HPDE6-E6E7 (cell line): ENCODE results near the gene FAT1.
A peak's percentile ranks its signal among the peaks of the same experiment; 100 is the strongest.

Experiments
- DNase-seq: peaks from one replicate; pipeline ENCODE4 v3.0.0; 2011; ENCODE audit warnings: missing footprints; ENCODE audit errors: extremely low spot score

The FAT1 gene

DNA sequence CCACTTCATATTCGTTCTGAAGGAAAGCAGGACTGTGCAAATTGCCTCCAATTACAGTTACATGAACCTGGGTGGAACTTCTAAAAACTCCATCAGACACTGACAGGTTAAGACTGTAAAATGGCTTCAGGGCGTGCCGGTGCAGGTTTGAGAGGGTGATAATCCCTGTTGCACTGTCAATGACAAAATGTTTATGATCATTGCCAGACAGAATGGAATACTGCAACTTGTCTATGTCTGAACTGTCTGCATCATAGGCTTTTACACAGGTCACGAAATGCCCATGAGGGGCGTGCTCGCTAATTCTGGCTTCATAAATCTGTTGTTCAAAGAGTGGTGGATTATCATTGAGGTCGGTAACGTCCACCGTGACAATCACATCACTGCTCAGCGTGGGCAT lies 104.6 kb downstream of the FAT1 start:
- no peak for DNase-seq

DNA sequence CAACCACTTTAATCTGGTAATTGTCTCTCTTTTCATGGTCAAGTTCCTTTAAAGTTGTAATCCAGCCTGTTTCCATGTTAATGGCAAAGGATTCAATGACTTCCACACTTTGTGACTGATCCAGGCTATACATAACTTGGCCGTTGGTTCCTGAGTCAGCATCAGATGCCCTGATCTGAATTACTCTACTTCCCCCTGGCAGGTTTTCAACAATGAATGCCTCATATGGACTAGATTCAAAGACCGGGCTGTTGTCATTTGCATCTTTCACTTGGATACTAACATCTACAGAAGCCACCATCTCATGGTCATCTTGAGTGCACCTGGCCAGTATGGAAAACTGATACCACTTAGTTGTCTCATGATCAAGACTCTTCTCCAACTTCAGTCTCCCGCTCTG lies 105.7 kb downstream of the FAT1 start:
- DNase-seq = no peak

GRCh38 chr4:186607490-186607889 lies 116.2 kb downstream of the FAT1 start:
- no peak for DNase-seq

DNA sequence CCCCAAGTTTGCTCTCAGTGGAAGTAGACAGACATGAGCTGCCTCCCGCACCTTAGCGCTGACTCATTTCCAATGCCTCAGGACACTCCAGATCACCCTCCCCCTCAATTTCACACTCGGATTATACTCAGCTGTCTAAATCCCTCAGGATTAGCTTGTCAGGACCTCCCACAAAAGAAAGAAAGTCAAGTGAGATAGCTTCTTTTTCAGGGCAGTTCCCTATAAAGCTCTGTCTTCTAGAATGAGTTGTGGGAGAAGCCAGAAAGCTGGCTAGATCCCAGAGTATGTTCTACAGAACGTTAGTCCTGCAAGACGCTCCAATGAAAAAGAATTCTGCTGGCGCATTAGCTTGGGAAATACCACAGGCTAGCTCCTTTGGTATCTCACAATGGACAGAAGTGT lies 117.1 kb downstream of the FAT1 start:
- peak; percentile 65 for DNase-seq

GRCh38 chr4:186605261-186605865 lies 118.3 kb downstream of the FAT1 start:
- no peak for DNase-seq

GRCh38 chr4:186604124-186604807 lies 119.4 kb downstream of the FAT1 start:
- DNase-seq = no peak

DNA sequence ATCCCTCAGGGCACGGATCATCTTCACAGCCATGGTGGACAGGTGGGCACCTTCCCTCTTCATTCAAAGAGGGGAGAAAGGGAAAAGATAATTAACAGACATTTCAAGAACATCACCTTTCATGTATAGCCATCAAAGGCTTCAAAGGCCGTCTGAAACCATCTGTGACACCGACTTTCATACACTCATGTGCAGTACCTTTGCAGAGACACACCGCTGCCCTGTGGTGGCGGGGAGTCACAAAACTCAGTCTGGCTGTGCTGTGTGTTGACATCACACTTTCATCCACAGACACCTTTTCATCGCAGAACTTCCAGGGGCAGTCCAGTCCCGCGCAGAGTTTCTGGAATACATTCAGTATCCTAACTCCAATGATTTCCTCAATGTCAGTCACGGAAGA lies 120.7 kb downstream of the FAT1 start:
- no peak for DNase-seq

DNA sequence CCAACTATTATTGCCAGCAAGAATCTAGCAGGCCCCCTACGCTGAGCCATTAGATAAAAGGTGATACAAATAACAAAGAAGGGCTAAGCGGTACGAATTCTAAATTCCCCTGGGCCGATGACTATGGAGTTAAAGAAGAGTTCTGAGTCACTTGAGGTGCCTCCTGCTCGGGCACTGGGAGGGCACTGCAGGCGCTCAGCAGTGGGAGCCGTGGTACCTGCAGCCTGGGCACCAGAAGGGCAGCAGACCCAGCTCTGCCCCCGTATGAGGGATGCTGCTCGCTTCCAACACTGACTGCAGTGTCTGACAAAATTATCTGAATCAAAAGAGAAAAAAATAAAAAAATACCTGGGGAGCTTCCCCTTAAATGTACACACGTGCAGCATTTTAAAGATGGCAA lies 124.2 kb downstream of the FAT1 start:
- no peak for DNase-seq

DNA sequence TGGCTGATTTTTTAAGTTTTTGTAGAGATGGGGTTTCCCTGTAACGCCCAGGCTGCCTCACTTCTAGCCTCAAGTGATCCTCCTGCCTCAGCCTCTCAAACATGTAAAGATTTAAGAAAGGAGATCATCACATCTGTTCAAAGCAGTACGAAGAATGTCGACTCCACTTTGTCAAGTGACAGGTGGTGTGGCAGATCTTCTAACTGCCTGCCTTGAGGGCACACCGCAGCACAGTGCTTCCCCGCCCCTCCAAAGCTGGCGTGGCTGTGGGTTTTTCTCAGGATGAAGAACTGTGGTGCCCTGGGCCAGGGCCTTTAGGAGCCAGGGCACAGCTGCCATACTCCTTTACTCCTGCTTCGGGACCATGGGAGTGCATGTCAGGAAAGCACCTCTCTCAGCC lies 125.0 kb downstream of the FAT1 start:
- no peak for DNase-seq

DNA sequence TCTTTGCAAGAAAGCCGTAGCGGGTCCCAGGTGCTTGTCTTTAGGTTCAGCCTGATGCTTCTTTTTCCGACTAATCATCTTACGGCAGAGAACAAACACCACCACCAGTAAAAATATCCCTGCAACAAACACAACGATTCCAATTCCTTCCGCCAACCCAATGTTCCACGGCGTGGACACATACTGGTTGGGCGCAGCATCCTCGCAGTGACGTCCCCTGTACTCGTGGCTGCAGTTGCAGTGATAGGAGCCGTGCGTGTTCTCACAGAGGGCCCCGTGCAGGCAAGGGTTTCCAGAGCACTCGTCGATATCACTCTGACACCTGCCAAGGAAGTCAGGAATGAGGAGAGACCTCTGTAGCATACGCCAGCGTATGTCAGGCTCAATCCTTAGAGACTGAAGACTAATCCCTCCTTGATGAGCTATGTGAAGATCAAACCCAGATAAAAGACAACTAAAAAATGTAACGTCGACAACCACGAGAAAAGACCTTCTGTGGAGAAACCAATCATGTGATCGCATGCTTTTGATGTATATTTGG lies 126.7 kb downstream of the FAT1 start:
- no peak for DNase-seq

- DNase-seq = no peak
Observed at GRCh38 chr4:186596346-186596745, 127.3 kb downstream of the FAT1 start.

DNA sequence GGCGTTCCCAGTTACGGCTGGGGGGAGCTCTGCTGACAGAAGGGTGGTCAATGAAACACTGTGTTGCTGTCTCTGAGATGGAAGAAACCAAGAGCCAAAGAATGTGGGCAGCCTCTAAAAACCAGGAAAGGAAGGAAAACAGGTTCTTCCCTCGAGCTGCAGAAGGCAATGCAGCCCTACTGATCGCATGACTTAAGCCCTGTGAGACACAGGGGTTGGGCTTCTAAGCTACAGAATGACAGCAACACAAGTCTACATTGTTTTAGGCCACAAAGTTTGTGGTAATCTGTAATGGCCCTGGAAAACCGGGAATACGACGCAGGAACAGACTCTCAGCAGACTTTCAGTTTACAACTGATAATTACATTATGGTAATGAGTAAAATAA lies 130.1 kb downstream of the FAT1 start:
- no peak for DNase-seq

DNA sequence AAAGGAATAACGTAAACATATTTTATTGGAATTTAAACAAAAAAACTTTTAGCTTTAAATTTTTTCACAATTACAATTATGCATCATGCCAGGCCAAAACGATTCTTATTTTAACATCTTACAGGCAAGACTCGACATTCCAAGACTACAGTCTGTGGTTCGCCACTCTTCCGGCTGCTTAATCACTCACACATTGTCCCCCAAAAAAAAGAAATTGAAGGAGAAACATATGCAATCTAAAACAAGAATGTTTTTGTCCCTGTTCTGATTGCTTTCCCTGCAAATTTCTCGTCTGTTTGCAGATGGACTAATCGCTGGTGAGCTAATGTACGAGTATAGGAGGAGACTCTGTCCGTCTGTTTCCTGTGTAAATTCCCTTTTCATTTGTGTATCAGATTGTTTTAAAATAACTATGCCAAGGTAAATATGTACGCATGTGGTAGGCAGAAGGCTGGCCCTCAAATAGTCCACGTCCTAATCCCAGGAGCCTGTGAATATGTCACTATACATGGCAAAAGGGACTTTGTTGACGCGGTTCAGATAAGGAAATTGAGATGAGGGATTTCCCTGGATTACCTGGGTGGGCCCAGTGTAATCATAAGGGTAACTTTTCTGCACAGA lies 130.6 kb downstream of the FAT1 start:
- no peak for DNase-seq

GRCh38 chr4:186592445-186592844 lies 131.2 kb downstream of the FAT1 start:
- no peak for DNase-seq

DNA sequence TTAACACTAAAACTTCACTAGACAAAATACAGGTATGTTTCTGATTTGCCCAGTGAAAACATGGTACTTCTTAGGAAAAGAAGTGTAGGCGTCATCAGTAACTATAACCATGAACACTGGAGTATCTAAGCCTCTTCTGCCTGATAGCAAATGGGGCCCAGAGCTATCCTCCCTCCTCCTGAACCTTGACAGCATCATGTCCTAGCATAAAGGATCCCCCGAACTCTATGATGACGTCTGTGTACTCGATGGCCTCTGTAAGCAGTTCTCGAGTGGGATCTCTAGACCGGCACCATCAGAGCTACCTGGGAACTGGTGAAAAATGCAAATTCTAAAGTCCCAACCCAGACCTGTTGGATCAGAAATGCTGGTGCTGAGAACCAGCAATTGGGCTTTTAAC lies 132.0 kb downstream of the FAT1 start:
- DNase-seq = no peak

- no peak for DNase-seq
Observed at GRCh38 chr4:186588503-186588902, 135.2 kb downstream of the FAT1 start.

DNA sequence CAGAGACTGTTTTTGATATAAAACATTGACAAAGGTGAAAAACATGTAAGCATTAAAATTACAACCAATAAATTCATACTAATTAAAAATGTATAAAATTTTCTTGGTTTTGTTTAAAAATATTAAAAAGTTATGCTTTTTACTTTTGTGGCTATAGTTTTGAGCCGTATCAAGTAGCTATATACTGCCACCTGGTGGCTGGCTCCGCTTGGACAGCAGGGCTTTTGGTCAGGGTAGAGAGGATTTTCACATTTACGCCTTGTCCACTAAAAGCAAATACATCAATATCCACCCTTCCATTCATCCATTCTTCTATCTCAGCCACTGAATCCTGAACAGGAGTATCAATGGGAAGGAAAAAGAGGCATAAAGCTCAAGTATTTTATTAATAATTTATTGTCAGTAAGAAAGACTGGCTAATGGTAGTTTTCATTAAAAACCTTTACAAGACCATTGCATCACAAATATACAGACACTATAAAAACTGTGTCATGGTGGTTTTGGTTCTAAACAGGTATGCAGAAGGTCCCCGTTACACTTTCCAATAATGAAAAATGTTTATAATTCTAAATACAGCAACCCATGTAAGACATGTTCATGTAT lies 136.1 kb downstream of the FAT1 start:
- peak; percentile 52 for DNase-seq

GRCh38 chr4:186586205-186586604 lies 137.5 kb downstream of the FAT1 start:
- DNase-seq = no peak

GRCh38 chr4:186584912-186585311 lies 138.7 kb downstream of the FAT1 start:
- no peak for DNase-seq

GRCh38 chr4:186581421-186581820 lies 142.2 kb downstream of the FAT1 start:
- no peak for DNase-seq

DNA sequence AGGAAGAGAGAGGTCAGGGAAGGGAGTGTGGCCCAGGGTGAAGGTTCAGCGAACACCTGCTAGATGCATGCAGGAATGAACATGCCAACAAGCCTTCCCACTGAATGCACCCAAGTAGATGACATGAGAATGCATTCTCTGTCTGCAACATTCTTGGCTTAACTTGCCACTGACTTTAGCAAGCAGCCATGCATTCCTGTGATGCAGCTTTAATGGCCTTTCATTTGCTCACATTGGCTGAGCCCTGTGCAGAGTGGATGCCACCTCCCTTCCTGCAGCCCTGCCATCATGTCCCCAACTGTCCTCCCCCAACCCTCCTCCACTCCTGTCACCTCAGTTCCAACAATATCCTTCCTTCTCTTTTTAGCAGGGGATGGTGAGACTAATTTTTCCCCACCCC lies 143.0 kb downstream of the FAT1 start:
- DNase-seq = no peak

DNA sequence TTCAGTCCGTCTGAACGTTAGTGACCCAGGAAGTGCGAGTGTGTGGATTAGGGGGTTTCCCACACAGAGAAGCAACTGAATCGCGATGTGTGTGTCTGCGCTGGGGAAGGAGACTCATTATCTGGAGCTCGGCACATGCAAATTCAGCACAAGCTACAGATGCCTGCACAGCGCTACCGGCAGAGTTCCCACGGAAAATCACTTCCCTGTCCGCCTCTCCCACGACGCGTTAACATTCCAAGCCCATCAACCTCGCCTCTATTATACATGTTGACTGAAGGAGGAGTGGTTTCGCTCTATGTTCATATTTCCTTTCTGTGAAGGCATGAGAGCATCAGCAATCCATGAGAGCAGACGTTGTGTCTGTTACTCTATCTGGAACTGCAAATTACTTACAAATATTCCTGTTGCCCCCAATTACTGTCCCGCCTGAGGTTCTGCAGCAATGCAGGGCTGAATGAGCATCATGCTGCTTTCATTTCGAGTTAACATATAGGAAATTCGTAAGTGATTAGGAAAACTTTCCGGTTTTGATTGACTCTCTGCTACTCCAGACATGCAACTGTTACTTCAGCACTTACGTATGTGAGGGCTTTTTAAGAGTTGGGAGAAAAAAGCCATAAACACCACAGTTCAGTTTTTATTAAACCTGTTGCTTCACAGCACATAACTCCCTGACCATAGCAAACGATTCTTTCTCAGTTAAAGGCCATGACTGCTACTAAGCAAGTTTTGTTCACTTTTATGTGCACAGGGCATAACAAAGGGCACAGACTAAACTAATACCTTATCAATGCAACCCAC lies 153.3 kb downstream of the FAT1 start:
- DNase-seq = no peak
